NB4 (cell line): ENCODE data around the gene ESF1.

Source experiments
- CTCF ChIP-seq: IDR thresholded peaks from one replicate; pipeline ENCODE4 v1.5.1; 2012; ENCODE audit warnings: low read depth, low read length
- MAX ChIP-seq: IDR thresholded peaks from 2 replicates; pipeline ENCODE4 v1.6.1; 2011; ENCODE audit warnings: low read depth, low read length
- MYC ChIP-seq: IDR thresholded peaks from 2 replicates; pipeline ENCODE4 v1.6.1; 2011; ENCODE audit warnings: low read depth, low read length
- POLR2A ChIP-seq: IDR thresholded peaks from 2 replicates; pipeline ENCODE4 v1.6.1; 2011; ENCODE audit warnings: mild to moderate bottlenecking; ENCODE audit not compliant: insufficient read length; ENCODE audit errors: extremely low read depth

- TF ChIP-seq CTCF: no peak
- TF ChIP-seq POLR2A: no peak
- no peak for TF ChIP-seq MAX
- TF ChIP-seq MYC: no peak
Observed at GRCh38 chr20:13810446-13810845, 25.7 kb upstream of the ESF1 start.
